KOPT-K1 (cell line): ENCODE data around the gene EVI5L.
"Not testable (repeated sequence)": the region's sequence is repeated elsewhere in the genome, so short reads cannot be mapped to it uniquely, and the experiment has no call there.

ENCODE experiments used
- H3K27ac ChIP-seq: fragments of 200-600 bp; sonication (generic); 2 replicates; pipeline ENCODE4 v1.5.1; 2016; ENCODE audit warnings: antibody characterized with exemption, mild to moderate bottlenecking, low read depth, low read length; ENCODE audit not compliant: poor library complexity, severe bottlenecking
- H3K36me3 ChIP-seq: fragments of 200-600 bp; sonication (generic); 2 replicates; pipeline ENCODE4 v1.5.1; 2017; ENCODE audit warnings: antibody characterized with exemption, mild to moderate bottlenecking, low read length, moderate library complexity; ENCODE audit not compliant: insufficient read depth
- H3K9me3 ChIP-seq: fragments of 200-600 bp; sonication (generic); 2 replicates; pipeline ENCODE4 v1.5.1; 2017; ENCODE audit warnings: antibody characterized with exemption, low read length, mild to moderate bottlenecking; ENCODE audit not compliant: insufficient read depth, poor library complexity, severe bottlenecking

EVI5L gene

GRCh38 chr19:7881910-7882309 lies 51.9 kb downstream of the EVI5L start:
- no peaks in the 10 kb centered on the region for H3K9me3 ChIP-seq
- no peaks in the 10 kb centered on the region for H3K36me3 ChIP-seq
- H3K27ac ChIP-seq: no peak overlapping the region

GRCh38 chr19:7883105-7883504 lies 53.1 kb downstream of the EVI5L start:
- H3K9me3 ChIP-seq: no peaks in the 10 kb centered on the region
- H3K36me3 ChIP-seq: no peaks in the 10 kb centered on the region
- no peak overlapping the region for H3K27ac ChIP-seq

- no peaks in the 10 kb centered on the region for H3K36me3 ChIP-seq
- H3K9me3 ChIP-seq: no peaks in the 10 kb centered on the region
- H3K27ac ChIP-seq: no peak overlapping the region
These were observed 54.0 kb downstream of the EVI5L start for GRCh38 chr19:7883796-7884570.

- no peaks in the 10 kb centered on the region for H3K36me3 ChIP-seq
- no peak overlapping the region for H3K27ac ChIP-seq
- H3K9me3 ChIP-seq: no peaks in the 10 kb centered on the region
These were observed 55.8 kb downstream of the EVI5L start for GRCh38 chr19:7885818-7886217.

- Histone ChIP-seq H3K9me3 (no peaks in the 10 kb centered on the region), H3K27ac (no peak overlapping the region), H3K36me3 (no peaks in the 10 kb centered on the region)
These were observed 57.6 kb downstream of the EVI5L start for GRCh38 chr19:7887408-7888144.

- H3K36me3 ChIP-seq: no peaks in the 10 kb centered on the region
These were observed 58.3 kb downstream of the EVI5L start, which contains the start of gene LRRC8E for GRCh38 chr19:7888145-7888825. LRRC8E (plus strand) TSS chr19:7888510; CDS start chr19:7895604, 7,094 bp downstream.

GRCh38 chr19:7888826-7889217 lies 58.8 kb downstream of the EVI5L start:
- Histone ChIP-seq H3K9me3 (no peaks in the 10 kb centered on the region), H3K36me3 (no peaks in the 10 kb centered on the region), H3K27ac (no peak overlapping the region)

More at GRCh38 chr19:7888145-7888825, 58.3 kb downstream of the EVI5L start, which contains the start of gene LRRC8E:
- H3K9me3 ChIP-seq: no peaks in the 10 kb centered on the region
- H3K27ac ChIP-seq: no peak within 1 kb of the TSS

GRCh38 chr19:7893362-7894101 lies 63.5 kb downstream of the EVI5L start:
- not testable (repeated sequence) for H3K36me3 ChIP-seq, H3K9me3 ChIP-seq, H3K27ac ChIP-seq

- Histone ChIP-seq H3K27ac (no peak overlapping the region), H3K9me3 (no peaks in the 10 kb centered on the region), H3K36me3 (no peaks in the 10 kb centered on the region)
These were observed 64.7 kb downstream of the EVI5L start for GRCh38 chr19:7894612-7895309.

GRCh38 chr19:7895565-7895964 lies 65.5 kb downstream of the EVI5L start:
- H3K36me3 ChIP-seq: no peaks in the 10 kb centered on the region
- H3K27ac ChIP-seq: no peak overlapping the region
- H3K9me3 ChIP-seq: no peaks in the 10 kb centered on the region

GRCh38 chr19:7897292-7897691 lies 67.3 kb downstream of the EVI5L start:
- no peak overlapping the region for H3K27ac ChIP-seq
- H3K9me3 ChIP-seq: no peaks in the 10 kb centered on the region
- no peaks in the 10 kb centered on the region for H3K36me3 ChIP-seq

- Histone ChIP-seq H3K27ac (no peak overlapping the region), H3K36me3 (no peaks in the 10 kb centered on the region), H3K9me3 (no peaks in the 10 kb centered on the region)
These were observed 68.9 kb downstream of the EVI5L start for GRCh38 chr19:7898967-7899366.

GRCh38 chr19:7899751-7900378 lies 69.8 kb downstream of the EVI5L start:
- Histone ChIP-seq H3K27ac (no peak overlapping the region), H3K36me3 (no peaks in the 10 kb centered on the region), H3K9me3 (no peaks in the 10 kb centered on the region)

- no peaks in the 10 kb centered on the region for H3K9me3 ChIP-seq
- H3K27ac ChIP-seq: no peak overlapping the region
- H3K36me3 ChIP-seq: no peaks in the 10 kb centered on the region
These were observed 70.4 kb downstream of the EVI5L start for GRCh38 chr19:7900401-7900870.
